Left ventricle myocardium inferior (tissue), 1 donor: ENCODE data around the gene NRSN2. TPM values are rescaled to one million over a fixed set of nuclear protein-coding genes. Genes with fewer than 3 reads are reported as not detected.
A peak's percentile ranks its signal among the peaks of the same experiment; 100 is the strongest.
"Not testable (repeated sequence)": the region's sequence is repeated elsewhere in the genome, so short reads cannot be mapped to it uniquely, and the experiment has no call there.

Experiments
- DNase-seq: peaks from one replicate; pipeline ENCODE4 v3.0.0-alpha.2; 2020
- H3K27ac ChIP-seq: fragments of 200-600 bp; replicated peaks from 2 replicates; pipeline ENCODE4 v1.8.0; 2021
- H3K27me3 ChIP-seq: fragments of 200-600 bp; 2 replicates; pipeline ENCODE4 v1.8.0; 2021; ENCODE audit warnings: low read depth
- H3K36me3 ChIP-seq: fragments of 200-600 bp; 2 replicates; pipeline ENCODE4 v1.8.0; 2021
- H3K4me1 ChIP-seq: fragments of 200-600 bp; 2 replicates; pipeline ENCODE4 v1.8.0; 2021
- H3K4me3 ChIP-seq: fragments of 200-600 bp; 2 replicates; pipeline ENCODE4 v1.8.0; 2021; ENCODE audit warnings: mild to moderate bottlenecking, moderate library complexity
- H3K9me3 ChIP-seq: fragments of 200-600 bp; replicated peaks from 2 replicates; pipeline ENCODE4 v1.8.0; 2021
- intact Hi-C: fragments of 100-400 bp; cut with micrococcal nuclease; formaldehyde crosslinking; loops from one replicate; pipeline ENCODE4 v1.11.0; 2022
- total RNA-seq: library from RNA; stranded (reverse); fragmentation: NEBNext Ultra II Directional; extraction: Animal tissue kit (Norgen Biotek cat#: 25700); gene quantifications from one replicate; pipeline ENCODE4 v1.2.1, GENCODE V29; 2021
- TF ChIP-seq, protein P1 (sequence below): fragments of 200-600 bp; IDR thresholded peaks from 2 replicates; pipeline ENCODE4 v1.8.0; 2021; ENCODE audit warnings: antibody characterized with exemption, mild to moderate bottlenecking, borderline replicate concordance
- donor health status: DM: no; HTN: yes; CAD: no; lungs with severe emphysema.

Gene NRSN2
- total RNA-seq, 1 donor from 2014 or later, result 17.5 TPM

DNA sequence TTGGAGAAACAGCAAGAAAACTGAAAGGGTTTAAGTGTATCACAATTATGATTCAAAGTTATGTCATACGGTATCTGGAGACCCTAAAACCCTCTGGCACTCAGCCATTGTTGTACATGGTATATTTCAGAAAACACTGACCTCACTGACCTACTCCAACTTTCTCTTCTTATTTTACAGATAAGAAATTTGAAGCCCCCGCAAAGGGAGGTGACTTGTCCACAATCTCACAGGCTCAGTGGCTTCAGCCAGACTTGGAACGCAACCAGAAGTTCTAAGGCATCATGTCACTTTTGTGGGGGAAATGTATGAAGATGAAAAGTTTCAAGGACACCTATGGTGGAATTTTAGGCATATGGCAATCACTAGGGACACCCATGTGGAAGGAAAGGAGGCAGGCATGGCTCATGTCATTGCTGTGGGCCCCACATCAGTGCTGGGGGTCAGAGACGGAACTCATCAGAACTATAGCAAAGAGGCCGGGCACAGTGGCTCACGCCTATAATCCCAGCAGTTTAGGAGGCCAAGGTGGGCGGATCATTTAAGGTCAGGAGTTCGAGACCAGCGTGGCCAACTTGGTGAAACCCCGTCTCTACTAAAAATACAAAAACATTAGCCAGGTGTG lies 28.5 kb downstream of the NRSN2 start:
- intact Hi-C loops, result no loop called here
- no peak overlapping the region for H3K27ac ChIP-seq
- H3K27me3 ChIP-seq, result peaks cover 9% of the 10 kb centered on the region
- DNase-seq, result no peak
- no peak overlapping the region for H3K4me3 ChIP-seq
- no peaks in the 10 kb centered on the region for H3K36me3 ChIP-seq
- H3K9me3 ChIP-seq, result no peaks in the 10 kb centered on the region
- TF ChIP-seq, protein P1, sequence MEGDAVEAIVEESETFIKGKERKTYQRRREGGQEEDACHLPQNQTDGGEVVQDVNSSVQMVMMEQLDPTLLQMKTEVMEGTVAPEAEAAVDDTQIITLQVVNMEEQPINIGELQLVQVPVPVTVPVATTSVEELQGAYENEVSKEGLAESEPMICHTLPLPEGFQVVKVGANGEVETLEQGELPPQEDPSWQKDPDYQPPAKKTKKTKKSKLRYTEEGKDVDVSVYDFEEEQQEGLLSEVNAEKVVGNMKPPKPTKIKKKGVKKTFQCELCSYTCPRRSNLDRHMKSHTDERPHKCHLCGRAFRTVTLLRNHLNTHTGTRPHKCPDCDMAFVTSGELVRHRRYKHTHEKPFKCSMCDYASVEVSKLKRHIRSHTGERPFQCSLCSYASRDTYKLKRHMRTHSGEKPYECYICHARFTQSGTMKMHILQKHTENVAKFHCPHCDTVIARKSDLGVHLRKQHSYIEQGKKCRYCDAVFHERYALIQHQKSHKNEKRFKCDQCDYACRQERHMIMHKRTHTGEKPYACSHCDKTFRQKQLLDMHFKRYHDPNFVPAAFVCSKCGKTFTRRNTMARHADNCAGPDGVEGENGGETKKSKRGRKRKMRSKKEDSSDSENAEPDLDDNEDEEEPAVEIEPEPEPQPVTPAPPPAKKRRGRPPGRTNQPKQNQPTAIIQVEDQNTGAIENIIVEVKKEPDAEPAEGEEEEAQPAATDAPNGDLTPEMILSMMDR, result no peak
- peaks cover 25% of the 10 kb centered on the region for H3K4me1 ChIP-seq

DNA sequence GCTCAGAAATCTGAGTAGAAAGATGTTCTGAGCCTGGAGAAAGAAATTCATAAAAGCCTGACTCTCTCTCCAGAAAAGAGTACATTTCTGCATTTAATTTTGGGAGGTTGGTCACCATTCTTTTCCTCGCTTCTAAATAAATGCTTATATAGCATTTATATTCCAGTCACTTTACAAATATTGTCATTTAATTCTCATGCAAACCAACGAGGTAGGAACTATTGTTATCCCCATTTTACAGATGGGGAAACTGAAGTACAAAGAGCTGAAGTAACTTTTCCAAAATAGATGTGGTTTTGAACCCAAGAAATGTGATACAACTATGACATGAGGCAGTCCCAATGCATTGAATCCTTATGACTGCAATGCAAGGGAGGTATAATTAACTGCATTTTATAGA lies 29.2 kb downstream of the NRSN2 start:
- H3K9me3 ChIP-seq, result no peaks in the 10 kb centered on the region
- H3K27ac ChIP-seq, result no peak overlapping the region
- TF ChIP-seq, protein P1, result no peak
- intact Hi-C loops, result no loop called here
- H3K4me1 ChIP-seq, result peaks cover 28% of the 10 kb centered on the region
- peaks cover 14% of the 10 kb centered on the region for H3K27me3 ChIP-seq
- H3K36me3 ChIP-seq, result no peaks in the 10 kb centered on the region
- no peak for DNase-seq
- no peak overlapping the region for H3K4me3 ChIP-seq

DNA sequence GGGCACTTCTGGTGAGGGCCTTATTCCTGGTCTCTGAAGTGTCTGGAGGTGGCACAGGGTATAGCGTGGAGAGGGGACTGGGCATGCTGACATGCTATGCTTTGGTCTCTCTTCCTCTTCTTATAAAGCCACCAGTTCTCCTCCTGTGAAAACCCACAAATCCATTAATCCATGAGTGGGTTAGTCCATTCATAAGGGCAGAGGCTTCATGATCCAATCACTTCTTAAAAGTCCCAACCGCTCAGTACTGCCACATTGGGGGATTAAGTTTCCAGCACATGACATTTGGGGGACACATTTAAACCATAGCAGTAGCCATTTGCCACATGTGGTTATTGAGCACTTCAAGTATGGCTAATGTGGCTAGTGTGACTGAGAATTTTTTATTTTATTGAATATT lies 29.8 kb downstream of the NRSN2 start:
- H3K4me1 ChIP-seq, result peaks cover 27% of the 10 kb centered on the region
- H3K4me3 ChIP-seq, result no peak overlapping the region
- no peak for DNase-seq
- H3K36me3 ChIP-seq, result no peaks in the 10 kb centered on the region
- no peaks in the 10 kb centered on the region for H3K9me3 ChIP-seq
- no peak overlapping the region for H3K27ac ChIP-seq
- intact Hi-C loops, result no loop called here
- TF ChIP-seq, protein P1, result no peak
- H3K27me3 ChIP-seq, result peaks cover 21% of the 10 kb centered on the region

DNA sequence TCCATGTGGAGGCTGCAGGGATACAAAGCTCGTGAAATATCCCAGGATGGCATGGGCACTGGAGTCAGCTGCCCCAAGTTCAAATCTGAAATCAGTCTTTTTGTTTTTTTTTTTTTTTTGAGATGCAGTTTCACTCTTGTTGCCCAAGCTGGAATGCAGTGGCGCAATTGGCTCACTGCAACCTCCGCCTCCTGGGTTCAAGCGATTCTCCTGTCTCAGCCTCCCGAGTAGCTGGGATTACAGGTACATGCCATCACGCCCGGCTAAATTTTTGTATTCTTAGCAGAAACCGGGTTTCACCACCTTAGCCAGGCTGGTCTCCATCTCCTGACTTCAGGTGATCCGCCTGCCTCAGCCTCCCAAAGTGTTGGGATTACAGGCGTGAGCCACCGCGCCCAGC lies 30.7 kb downstream of the NRSN2 start:
- H3K4me3 ChIP-seq, H3K9me3 ChIP-seq, DNase-seq, intact Hi-C loops, H3K27ac ChIP-seq, H3K36me3 ChIP-seq: not testable (repeated sequence)
- Histone ChIP-seq H3K27me3 (peaks cover 25% of the 10 kb centered on the region), H3K4me1 (peaks cover 28% of the 10 kb centered on the region)

DNA sequence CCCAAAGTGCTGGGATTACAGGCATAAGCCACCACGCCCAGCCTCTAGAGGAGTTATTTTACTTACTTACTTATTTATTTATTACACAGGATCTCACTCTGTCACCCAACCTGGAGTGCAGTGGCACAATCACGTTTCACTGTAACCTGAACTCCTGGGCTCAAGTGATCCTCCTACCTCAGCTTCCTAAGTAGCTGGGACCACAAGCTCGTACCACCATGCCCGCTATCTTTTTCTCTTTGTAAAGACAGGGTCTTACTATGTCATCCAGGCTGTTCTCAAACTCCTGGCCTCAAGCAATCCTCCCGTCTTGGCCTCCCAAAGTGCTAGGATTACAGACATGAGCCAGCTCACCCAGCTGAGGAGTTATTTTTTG lies 32.0 kb downstream of the NRSN2 start:
- TF ChIP-seq, protein P1, result no peak
- Histone ChIP-seq H3K4me3 (no peak overlapping the region), H3K4me1 (peaks cover 18% of the 10 kb centered on the region), H3K36me3 (no peaks in the 10 kb centered on the region), H3K9me3 (no peaks in the 10 kb centered on the region), H3K27me3 (peaks cover 25% of the 10 kb centered on the region), H3K27ac (no peak overlapping the region)
- DNase-seq, result no peak
- intact Hi-C loops, result no loop called here

DNA sequence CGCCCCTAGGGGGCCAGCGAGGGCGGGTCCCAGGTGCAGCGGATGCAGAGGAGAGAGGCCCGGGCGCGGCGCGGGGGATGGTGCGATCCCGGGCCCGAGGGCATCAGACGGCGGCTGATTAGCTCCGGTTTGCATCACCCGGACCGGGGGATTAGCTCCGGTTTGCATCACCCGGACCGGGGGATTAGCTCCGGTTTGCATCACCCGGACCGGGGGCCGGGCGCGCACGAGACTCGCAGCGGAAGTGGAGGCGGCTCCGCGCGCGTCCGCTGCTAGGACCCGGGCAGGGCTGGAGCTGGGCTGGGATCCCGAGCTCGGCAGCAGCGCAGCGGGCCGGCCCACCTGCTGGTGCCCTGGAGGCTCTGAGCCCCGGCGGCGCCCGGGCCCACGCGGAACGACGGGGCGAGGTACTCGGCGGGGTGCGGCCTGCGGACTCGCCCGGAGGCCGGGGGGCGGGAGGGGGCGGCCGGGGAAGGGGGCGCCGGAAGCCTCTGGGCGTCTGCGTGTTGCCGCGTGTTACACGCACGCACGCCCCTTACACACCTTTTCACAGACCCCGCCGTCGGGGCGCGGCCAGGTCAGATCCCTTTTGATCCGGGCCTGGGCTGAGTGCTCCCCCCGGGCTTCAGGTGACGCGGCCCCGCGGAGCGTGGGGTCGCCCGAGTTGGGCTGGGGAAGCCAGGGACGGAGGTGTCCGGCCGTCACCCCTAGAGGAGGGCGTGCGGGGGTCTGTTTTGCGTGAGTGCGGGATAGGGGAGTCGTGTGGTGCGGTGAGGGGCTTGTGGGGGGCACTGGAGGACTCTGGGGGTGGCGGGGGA lies 34.1 kb downstream of the NRSN2 start:
- Histone ChIP-seq H3K27ac (peak overlapping the region; percentile 29), H3K4me3 (peak overlapping the region; percentile 68), H3K36me3 (no peaks in the 10 kb centered on the region), H3K4me1 (peaks cover 18% of the 10 kb centered on the region), H3K9me3 (no peaks in the 10 kb centered on the region), H3K27me3 (peaks cover 25% of the 10 kb centered on the region)
- intact Hi-C loops, result no loop called here
- TF ChIP-seq, protein P1, result no peak
- DNase-seq, result peak; percentile 41
